Measurements from ENCODE around the gene TSC22D3. TPM values are rescaled to one million over a fixed set of nuclear protein-coding genes. Genes with fewer than 3 reads are reported as not detected.

Gene TSC22D3
- polyA plus RNA-seq, 1 donor from 2014 or later, result 1,475 TPM

Other genes with a start within 250 kb of the TSC22D3 start
- gene PRPS1, start 147.3 kb downstream of the TSC22D3 start, polyA plus RNA-seq, result 45.6 TPM
- gene NCBP2L, start 1.9 kb upstream of the TSC22D3 start, polyA plus RNA-seq, result not detected
- gene MID2, start 50.1 kb upstream of the TSC22D3 start, polyA plus RNA-seq, result 2.4 TPM
- gene TEX13B, start 206.6 kb upstream of the TSC22D3 start, polyA plus RNA-seq, result not detected

All from IgD-negative memory B cell (primary cell).